AG09309 (cell line): ENCODE measurements around the gene SIRPG.

ENCODE experiments used
- DNase-seq: peaks from one replicate; pipeline ENCODE4 v3.0.0-alpha.2; 2010; ENCODE audit warnings: low read depth
- H3K4me3 ChIP-seq: 2 replicates; pipeline ENCODE4 v1.5.1; 2011; ENCODE audit warnings: mild to moderate bottlenecking, low read depth, low read length, moderate library complexity; ENCODE audit not compliant: control insufficient read depth
- TF ChIP-seq, protein P1 (sequence below): IDR thresholded peaks from 2 replicates; pipeline ENCODE4 v1.5.1; 2011; ENCODE audit warnings: mild to moderate bottlenecking, low read depth, low read length, inconsistent platforms; ENCODE audit not compliant: insufficient read depth, control insufficient read depth; ENCODE audit errors: missing control alignments

The SIRPG gene

DNA sequence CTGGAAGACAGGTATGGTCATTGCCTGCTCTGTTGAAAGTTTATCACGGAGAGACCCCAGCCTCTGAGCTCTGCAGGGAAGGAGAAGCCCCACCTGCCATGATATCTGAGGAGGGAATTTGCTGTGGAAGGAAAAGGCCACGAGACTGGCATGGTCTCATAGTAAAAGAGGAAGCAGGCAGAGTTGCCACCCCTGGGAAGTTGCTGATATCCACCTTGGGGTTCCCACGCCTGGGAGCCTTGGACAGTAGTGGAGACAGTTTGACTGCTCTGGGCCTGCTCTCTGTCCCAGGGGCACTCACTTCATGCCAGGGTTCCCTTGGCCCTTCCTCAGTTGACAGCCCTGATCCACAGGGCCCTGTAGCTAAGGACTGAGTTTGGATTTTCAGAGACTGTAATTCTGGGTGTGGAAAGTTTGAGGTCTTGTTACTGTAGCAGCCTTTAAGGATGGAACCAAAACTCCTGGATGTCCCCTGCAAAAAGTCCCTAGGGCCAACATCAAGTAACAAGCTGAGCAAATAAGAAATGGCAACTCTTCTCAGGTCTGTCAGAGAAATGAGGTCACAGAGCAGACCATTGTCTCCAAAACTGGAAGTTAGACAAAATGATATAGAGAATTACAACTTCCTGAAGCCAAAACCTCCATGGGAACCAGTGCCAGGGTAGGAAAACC is 30.9 kb downstream of the SIRPG start:
- TF ChIP-seq, protein P1, sequence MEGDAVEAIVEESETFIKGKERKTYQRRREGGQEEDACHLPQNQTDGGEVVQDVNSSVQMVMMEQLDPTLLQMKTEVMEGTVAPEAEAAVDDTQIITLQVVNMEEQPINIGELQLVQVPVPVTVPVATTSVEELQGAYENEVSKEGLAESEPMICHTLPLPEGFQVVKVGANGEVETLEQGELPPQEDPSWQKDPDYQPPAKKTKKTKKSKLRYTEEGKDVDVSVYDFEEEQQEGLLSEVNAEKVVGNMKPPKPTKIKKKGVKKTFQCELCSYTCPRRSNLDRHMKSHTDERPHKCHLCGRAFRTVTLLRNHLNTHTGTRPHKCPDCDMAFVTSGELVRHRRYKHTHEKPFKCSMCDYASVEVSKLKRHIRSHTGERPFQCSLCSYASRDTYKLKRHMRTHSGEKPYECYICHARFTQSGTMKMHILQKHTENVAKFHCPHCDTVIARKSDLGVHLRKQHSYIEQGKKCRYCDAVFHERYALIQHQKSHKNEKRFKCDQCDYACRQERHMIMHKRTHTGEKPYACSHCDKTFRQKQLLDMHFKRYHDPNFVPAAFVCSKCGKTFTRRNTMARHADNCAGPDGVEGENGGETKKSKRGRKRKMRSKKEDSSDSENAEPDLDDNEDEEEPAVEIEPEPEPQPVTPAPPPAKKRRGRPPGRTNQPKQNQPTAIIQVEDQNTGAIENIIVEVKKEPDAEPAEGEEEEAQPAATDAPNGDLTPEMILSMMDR = no peak
- no peak for DNase-seq
- no peak overlapping the region for H3K4me3 ChIP-seq

DNA sequence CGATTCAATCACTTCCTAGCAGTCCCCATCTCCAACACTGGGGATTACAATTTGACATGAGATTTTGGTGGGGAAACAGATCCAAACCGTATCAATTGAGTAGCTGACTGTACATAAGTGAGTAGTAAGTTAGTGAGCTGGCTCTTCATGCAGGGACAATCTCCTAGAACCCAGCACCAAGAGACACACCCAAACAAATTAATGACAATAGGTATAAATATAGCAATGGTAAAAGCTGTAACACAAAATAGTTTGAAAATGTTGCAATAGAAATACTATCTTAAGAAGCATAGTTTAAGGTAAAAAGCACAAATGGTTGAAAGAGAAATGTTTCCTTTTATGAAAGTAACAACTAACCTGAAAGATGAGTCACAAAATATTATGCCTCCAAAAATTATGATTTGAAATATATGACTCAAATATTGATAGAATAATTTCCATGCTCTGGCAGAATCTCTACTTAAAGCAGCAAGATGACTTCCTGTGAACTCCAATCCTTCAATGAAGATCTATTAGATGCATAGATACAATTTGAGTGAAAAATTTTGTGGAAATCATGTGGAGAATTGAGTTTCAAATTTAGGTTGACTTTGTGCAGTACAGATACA is 32.4 kb downstream of the SIRPG start:
- TF ChIP-seq, protein P1 = no peak
- DNase-seq = no peak
- H3K4me3 ChIP-seq = no peak overlapping the region

DNA sequence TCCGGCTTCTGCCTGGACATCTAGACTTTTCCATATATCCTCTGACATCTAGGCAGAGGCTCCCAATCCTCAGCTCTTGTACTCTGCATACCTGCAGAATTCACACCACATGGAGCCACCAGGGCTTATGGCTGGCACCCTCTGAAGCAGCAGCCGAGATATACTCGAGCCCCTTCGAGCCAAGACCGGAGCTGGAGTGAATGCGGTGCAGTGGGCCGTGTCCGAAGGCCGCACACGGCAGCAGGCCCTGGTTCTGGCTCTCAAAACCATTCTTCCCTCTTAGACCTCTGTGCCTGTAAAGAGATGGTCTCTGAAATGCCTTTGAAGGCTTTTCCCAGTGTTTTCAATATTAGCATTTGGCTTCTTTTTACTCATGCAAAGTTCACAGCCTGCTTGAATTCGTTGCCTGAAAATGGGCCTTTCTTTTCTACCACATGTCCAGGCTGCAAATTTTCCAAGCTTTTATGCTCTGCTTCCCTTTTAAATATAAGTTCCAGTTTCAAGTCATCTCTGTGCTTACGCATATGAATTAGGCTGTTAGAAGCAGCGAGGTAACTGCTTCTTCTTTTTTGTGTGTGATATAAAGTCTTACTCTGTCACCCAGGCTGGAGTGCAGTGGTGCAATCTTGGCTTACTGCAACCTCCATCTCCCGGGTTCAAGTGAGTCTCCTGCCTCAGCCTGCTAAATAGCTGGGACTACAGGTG is 33.9 kb downstream of the SIRPG start:
- H3K4me3 ChIP-seq = no peak overlapping the region
- TF ChIP-seq, protein P1 = no peak
- no peak for DNase-seq

DNA sequence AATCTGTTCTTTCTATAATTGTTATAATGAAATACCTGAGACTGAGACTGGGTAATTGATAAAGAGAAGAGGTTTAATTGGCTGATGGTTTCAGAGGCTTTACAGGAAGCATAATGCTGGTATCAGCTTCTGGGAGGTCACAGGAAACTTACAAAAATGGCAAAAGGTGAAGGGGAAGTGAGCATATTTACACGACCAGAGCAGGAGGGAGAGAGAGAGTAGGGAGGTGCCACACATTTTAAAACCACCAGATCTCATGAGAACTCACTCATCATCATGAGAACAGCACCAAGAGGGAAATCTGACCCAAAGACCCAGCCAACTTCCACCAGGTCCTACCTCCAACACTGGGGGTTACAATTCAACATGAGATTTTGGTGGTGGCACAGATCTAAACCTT is 35.1 kb downstream of the SIRPG start:
- TF ChIP-seq, protein P1 = no peak
- H3K4me3 ChIP-seq = no peak overlapping the region
- DNase-seq = no peak

DNA sequence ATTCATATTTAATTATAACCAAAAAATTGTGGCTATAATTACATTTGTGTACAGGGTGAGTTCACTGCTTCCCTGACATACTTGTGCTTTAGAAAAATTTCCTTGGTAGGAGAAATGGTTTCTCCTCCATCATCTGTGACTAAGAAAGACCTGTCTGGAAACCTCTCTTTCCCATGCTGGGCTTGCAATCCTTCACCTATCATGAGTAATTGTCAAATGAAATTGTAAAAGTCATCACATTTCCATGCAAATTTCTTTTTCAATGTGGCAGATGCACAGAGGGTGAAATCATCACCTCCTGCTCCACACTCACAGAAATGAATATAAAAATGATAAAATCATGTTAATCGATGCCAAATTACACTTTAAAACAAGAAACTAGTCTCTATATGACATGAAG is 36.3 kb downstream of the SIRPG start:
- no peak overlapping the region for H3K4me3 ChIP-seq
- no peak for DNase-seq
- TF ChIP-seq, protein P1 = no peak

DNA sequence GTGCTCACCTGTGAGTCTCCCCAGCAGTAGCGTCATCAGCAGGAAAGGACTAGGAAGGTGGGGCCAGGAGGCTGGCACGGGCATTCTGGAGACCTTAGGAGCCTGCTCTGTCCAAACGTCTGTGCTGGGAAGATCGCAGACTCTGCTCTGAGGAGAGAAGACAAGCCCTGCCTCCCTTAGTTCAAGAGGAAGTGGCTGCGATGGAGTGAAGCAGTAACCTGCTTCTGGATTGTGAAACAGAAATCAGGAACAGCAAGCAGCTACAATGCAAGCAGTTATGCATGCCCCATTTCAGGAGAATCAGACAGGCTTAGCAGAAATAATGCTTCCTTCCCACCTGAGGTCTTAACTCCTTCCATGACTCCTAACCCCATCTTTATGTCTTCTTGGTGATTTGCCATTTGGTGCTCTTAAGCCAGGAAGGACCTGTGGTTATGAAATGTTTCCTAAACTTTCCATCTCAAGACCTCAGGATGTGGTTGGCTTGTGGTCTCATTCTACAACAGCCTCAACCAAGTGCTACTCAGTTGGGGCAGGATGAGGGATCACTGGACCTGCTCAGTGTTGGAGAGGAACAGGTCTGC is 37.6 kb downstream of the SIRPG start, which contains the start of gene SIRPB1:
Gene SIRPB1, minus strand, starts transcription at position 149 of the 584 bp plus-strand sequence. Its CDS starts 65 bp downstream, at position 84.
- H3K4me3 ChIP-seq = no peak within 1 kb of the TSS
- no peak for DNase-seq
- TF ChIP-seq, protein P1 = no peak
